HEK293T (cell line): ENCODE measurements around the gene TPX2.

Source experiments
- ARNT ChIP-seq: fragments of 450-650 bp; IDR thresholded peaks from 2 replicates; pipeline ENCODE4 v1.6.1; 2017; ENCODE audit warnings: mild to moderate bottlenecking
- BHLHE40 ChIP-seq: fragments of 450-650 bp; IDR thresholded peaks from 2 replicates; pipeline ENCODE4 v1.6.1; 2016; ENCODE audit warnings: mild to moderate bottlenecking, moderate library complexity, borderline replicate concordance
- CTBP1 ChIP-seq: fragments of 450-650 bp; IDR thresholded peaks from 2 replicates; pipeline ENCODE4 v1.6.1; 2016; ENCODE audit warnings: borderline replicate concordance
- ELF4 ChIP-seq: fragments of 450-650 bp; IDR thresholded peaks from 2 replicates; pipeline ENCODE4 v1.6.1; 2017; ENCODE audit warnings: antibody characterized with exemption
- FOXA1 ChIP-seq: fragments of 450-650 bp; IDR thresholded peaks from 2 replicates; pipeline ENCODE4 v1.6.1; 2016; ENCODE audit warnings: mild to moderate bottlenecking
- FOXK2 ChIP-seq: fragments of 450-650 bp; IDR thresholded peaks from 2 replicates; pipeline ENCODE4 v1.6.1; 2016; ENCODE audit warnings: mild to moderate bottlenecking
- FOXM1 ChIP-seq: fragments of 450-650 bp; IDR thresholded peaks from 2 replicates; pipeline ENCODE4 v1.6.1; 2017; ENCODE audit warnings: mild to moderate bottlenecking, borderline replicate concordance
- HDGF ChIP-seq: fragments of 450-650 bp; IDR thresholded peaks from 2 replicates; pipeline ENCODE4 v1.6.1; 2017; ENCODE audit warnings: antibody characterized with exemption, borderline replicate concordance
- SP1 ChIP-seq: fragments of 450-650 bp; IDR thresholded peaks from 2 replicates; pipeline ENCODE4 v1.6.1; 2017
- TARDBP ChIP-seq: fragments of 450-650 bp; IDR thresholded peaks from 2 replicates; pipeline ENCODE4 v1.6.1; 2016
- ZNF384 ChIP-seq: fragments of 450-650 bp; IDR thresholded peaks from 2 replicates; pipeline ENCODE4 v1.6.1; 2016

DNA sequence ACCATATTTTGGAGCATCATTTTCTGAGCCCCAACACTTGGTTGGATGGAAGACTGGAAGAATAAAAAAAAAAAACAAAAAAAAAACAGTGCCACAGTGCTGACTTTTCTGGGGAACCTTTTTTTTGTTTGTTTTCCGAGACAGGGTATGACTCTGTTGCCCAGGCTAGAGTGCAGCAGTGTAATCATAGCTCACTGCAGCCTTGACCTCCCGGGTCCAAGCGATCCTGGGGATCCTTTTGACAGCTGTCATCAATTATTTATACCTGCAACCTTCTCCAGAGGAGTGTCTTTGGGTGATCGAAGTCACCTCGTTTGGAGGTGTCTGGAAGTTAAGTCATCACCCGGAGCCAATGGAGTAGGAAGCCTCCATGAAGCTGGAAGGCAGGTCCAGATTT is 7.8 kb upstream of the TPX2 start:
- TF ChIP-seq ELF4 = no peak
- no peak for TF ChIP-seq ZNF384
- TF ChIP-seq FOXA1 = no peak
- no peak for TF ChIP-seq FOXK2
- no peak for TF ChIP-seq ARNT
- TF ChIP-seq SP1 = no peak
- no peak for TF ChIP-seq TARDBP
- TF ChIP-seq HDGF = no peak
- no peak for TF ChIP-seq BHLHE40
- TF ChIP-seq FOXM1 = no peak
- TF ChIP-seq CTBP1 = no peak
